Stimulated activated CD8-positive, alpha-beta memory T cell treated with anti-CD3 and anti-CD28 coated beads, Interleukin-15, amount 100 ng/mL, for 4 hours (primary cell): ENCODE data around the gene FAM117A.

ENCODE experiments used
- DNase-seq, 2 donors: peaks; one replicate each; pipeline ENCODE4 v3.0.0-alpha.2; 2020; ENCODE audit warnings: low read depth in 2 of 2

The FAM117A gene

GRCh38 chr17:49707608-49708514 lies 56.1 kb downstream of the FAM117A start, which contains the start of gene SLC35B1:
SLC35B1 (minus strand) TSS chr17:49707964; CDS start chr17:49707833, 131 bp downstream.
- DNase-seq: peak; percentile 95 to 98

DNA sequence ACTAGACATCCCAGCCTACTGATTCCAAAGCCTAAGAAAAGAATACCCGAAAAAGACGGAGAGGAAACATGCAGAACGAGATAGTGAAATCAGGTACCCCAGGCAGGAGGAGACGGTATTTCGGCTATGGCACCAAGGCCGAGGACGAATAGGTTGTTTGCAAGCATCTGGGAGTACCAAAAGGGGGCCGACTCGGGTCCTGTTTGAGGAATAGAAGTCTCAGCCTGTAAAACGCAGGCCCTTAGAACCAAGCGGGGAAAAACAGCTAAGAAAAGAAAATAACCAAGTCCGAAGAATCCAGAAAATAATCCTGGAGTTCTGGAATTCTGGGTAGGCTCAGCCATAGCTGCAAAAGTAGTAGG lies 56.7 kb downstream of the FAM117A start:
- no peak for DNase-seq

GRCh38 chr17:49705254-49705653 lies 58.7 kb downstream of the FAM117A start:
- DNase-seq: no peak

DNA sequence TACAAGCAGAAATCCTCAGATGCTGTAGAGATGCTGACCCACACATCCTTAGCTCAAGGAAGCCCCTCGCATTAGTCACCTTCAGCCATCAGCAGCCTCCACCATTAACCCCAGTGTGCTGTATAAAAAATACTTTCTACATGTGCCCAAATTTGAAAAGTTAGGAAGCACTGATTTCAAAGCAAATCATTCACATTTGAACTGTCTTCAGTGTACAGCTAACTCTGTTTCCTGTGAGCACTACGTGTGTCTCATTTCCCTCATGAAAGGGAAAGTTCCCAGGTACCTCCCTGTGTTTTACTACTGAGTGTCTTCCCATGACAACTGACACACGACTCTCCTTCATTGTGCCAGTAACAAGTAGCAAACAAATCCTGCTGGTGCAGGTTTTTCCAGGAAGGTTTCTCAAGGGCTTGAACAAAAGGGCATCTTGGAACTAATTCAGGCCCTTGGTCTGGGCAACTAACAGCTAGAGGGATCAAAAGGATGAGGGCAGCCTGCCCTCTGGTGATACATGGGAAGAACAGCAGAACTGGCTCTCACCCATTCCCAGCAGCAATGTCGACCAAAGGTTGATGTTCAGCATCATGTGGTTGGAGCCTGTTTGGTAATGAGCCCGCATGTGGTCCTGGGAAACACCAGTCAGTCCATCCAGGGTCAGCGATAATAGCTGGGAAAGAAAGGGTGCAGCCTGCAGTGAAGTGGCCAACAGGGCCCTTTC lies 60.2 kb downstream of the FAM117A start:
- no peak for DNase-seq

DNA sequence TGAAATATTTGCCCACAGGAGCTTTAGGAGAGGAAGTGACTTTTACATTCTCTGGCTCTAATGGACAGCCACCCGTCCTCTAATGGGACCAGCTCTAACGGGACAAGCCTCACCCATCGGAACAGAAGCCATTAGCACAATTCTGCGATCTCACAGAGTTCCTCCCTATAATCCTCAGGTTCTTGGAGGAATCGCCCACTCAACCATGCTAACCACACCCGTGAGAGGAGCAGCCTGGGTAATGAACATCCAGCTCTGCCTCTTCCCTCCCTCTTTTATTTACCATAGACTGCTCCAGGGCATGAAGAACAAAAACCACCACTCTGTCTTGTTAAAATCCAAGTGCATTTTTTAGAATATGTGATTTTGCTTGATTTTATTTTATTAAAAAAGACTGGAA lies 63.0 kb downstream of the FAM117A start:
- no peak for DNase-seq

DNA sequence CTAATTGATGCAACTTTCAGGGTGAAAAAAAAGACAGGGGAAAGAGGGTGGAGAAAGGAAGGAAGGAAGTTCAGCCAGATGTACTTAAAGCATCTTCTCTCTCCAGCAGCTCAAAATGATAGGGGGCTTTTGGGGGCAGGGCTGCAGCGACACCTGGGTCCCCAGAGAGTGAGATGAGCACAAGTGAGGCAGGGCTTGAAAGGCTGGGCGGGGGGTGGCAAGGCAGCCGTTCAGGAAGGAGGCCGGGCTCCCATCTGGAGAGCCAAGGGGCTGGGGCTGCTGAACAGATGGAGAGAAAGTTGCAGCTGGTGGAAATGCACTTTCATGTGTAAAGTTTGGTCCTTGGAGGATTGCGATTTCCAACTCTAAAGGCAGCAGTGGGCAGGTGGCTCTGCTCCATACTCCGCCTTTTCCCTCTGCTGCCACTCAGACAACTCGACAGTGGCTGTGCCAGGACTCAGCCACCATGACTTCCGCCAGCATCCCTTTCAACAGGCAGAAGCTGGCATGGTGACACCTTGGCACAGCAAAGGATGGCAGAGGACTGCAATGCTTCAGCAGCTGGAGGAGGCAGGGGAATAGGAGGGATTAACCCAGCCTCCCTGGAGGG lies 63.9 kb downstream of the FAM117A start:
- DNase-seq: no peak

DNA sequence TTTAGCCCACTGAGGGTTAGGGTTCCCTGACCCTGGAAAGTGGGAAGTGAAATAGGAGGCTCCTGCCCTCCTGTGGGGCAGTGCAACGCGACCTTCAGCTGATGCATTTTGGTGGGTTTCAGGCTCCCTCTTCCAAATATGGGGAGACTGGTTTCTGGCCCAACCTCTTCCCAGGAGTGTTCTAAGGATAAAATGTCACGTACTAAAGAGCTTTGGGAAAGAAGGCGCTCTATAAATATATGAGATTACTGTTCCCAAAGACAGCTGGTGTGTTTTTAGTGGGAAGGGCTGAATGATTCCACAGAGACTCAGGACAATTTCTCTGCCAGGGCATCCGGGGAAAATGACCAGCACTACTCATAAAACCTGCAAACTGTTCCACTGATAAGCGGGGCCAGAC lies 65.9 kb downstream of the FAM117A start:
- DNase-seq: no peak

- DNase-seq: peak; percentile 52 to 78
Measured at GRCh38 chr17:49696233-49696761, 67.6 kb downstream of the FAM117A start.

- no peak for DNase-seq
Measured at GRCh38 chr17:49695698-49696232, 68.2 kb downstream of the FAM117A start.

DNA sequence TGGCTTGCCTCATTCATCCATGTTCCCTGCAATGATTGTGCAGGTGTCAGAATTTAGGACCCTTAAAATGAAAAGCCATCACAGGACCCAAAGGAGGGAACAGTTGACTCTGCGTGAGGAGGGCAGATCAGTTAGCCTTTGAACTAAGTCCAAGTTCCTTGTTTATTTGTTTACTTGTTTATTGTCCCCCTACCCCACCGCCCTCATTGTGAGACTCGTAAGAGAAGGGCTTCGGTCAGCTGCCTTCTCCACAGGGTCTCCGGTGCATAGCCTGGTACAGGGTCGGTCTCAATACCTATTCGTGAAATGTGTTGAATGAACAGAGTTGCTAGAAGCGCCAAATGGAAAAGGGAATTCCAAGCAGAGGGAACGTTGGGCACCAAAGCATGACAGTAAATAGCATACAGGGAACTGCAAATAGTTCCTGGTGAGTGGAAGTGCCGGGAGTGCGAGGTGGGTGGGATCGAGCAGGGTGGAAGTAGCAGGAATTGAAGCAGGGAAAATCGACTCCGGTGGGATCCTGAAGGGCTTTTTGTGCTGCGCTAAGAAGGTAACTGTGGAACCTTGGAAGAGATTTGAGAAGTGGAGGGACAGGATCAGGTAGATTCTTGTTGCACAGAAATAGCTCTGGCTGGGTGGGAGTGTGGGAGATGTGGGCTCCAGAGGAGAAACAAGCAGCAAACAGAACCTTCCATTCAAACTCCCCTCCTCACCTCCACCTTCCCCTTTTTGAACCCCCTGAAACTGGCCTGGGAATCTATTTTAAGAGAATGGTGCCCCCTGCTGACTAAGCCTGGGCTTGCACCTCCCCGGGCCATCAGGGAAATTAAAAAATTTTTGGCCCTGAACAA lies 68.9 kb downstream of the FAM117A start:
- no peak for DNase-seq

GRCh38 chr17:49692751-49693150 lies 71.2 kb downstream of the FAM117A start:
- DNase-seq: no peak

GRCh38 chr17:49691677-49692191 lies 72.2 kb downstream of the FAM117A start:
- DNase-seq: no peak

DNA sequence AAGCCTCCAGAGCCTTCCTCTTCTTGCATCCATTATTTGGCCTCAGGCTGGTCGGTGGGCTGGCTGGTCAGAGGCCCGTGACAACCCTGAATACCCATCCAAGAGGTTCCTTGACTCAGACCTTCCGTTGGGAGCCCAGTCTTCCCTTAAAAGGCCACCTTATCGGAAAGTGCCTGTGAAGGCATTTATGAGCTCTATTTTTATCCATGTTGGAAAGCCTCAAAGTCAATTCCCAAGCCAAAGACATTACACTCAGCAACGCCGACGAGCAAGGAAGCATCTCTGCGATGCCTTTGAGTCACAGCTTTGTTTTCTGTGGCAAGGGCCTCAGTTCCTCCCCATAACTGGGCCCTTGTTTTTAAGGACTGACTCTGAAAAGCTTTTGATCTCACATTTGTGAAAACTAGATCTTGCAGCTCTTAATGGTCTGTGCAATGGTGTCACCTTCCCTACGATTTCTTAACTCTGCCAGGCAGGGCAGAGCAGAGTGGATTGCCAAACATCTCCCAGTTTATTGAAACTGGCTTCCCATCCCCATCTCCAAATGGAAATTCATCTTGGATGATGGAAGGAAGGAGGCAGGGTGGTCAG lies 72.8 kb downstream of the FAM117A start:
- no peak for DNase-seq

GRCh38 chr17:49690256-49690655 lies 73.7 kb downstream of the FAM117A start:
- no peak for DNase-seq

DNA sequence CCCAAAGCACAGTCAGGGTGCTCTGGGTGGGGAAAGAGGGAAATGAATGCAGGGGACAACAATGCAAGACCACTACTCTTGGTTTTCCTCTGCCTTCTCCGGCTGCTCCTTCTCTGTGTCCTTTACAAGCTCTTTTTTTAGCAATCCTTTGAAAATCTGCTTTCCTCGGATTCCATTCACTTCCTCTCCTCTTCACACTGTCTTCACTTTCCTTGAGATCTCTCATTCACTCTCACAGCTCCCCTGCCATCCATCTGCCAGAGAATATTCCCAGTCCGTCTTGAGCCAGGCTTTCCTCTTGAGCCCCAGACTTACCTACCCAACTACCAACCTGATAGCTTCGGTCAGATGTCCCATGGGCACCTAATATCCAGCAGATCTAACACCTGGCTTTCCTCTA lies 75.1 kb downstream of the FAM117A start:
- DNase-seq: no peak

- DNase-seq: no peak
Measured at GRCh38 chr17:49687878-49688491, 75.9 kb downstream of the FAM117A start.

- no peak for DNase-seq
Measured at GRCh38 chr17:49681106-49681979, 82.6 kb downstream of the FAM117A start.

- no peak for DNase-seq
Measured at GRCh38 chr17:49680314-49680713, 83.6 kb downstream of the FAM117A start.
